GM19193 (cell line): ENCODE data around the gene CGA.

Experiments used
- POLR2A ChIP-seq: IDR thresholded peaks from 4 replicates; pipeline ENCODE4 v1.6.1; 2011; ENCODE audit not compliant: insufficient read depth, insufficient read length; ENCODE audit errors: extremely low read depth

Gene CGA

DNA sequence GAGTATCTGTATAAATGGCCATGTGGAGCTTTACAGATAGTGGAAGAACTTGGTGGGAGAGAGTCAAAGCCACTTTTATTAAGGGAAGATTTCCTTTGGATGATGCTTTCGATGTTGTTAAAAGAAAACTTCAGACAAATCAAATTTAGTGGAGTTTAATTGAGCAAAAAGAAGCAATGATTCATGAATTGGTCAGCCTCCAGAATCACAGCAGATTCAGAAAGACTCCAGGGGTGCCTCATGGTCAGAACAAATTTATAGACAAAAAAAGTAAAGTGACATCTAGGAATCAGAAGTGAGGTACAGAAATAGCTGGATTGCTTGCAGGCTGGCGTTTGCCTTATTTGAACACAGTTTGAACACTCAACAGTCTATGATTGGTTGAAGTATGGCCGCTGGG is 5.3 kb upstream of the CGA start:
- no peak for TF ChIP-seq POLR2A

DNA sequence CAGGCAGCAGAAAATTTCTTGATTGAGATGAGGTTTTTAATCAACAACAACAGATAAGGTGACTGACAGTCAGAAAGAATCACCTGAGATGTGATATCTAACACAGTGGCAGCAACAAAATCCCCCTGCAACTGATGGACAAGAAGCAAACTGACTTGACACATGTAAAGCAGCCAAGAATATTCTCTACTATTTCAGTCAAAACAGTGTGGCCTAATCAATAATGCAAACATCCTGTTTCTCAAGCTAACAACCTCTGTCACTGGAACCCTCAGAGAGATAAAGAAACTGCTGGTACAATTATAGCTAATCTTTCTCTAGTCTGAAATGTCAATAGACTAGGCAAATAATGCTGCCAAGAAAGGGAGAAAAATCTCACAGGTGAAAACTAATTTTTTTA is 4.6 kb upstream of the CGA start:
- no peak for TF ChIP-seq POLR2A

DNA sequence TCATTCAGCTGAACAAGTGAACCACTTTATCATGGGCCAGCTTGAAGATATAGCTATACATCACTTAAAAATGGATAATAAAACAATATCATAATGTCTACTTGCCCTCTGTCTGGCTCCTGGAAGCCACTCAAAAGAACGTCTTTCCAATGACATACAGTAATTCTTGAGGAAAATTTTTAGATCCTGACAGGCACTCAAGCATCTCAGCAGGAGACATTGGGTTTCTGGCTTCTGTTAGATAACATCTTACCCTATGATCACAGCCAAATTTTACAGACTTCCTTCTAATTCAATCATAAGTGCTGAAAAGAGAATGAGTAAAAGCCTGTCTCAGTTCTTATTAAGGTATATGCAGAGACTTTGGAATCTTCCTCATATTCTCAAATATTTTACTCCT is 330 bp downstream of the CGA start:
- no peak for TF ChIP-seq POLR2A

DNA sequence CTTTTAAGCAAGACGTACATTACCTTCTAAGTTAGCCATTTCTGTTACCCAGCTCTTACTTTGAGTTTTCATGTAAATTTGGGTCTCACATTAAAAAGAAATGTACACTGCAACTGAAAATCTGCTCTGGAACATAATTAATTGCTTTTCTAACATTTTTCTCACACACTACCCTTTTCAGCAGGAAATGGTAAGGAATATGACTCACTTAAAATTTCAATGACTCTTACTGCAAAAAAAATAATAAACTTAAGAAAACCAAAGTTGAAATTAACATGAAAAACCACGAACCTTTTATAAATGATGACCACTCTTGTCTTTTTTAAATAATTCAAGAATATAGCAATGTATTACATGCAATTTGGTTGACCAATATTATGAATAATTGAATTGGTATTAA is 1.3 kb downstream of the CGA start:
- no peak for TF ChIP-seq POLR2A

DNA sequence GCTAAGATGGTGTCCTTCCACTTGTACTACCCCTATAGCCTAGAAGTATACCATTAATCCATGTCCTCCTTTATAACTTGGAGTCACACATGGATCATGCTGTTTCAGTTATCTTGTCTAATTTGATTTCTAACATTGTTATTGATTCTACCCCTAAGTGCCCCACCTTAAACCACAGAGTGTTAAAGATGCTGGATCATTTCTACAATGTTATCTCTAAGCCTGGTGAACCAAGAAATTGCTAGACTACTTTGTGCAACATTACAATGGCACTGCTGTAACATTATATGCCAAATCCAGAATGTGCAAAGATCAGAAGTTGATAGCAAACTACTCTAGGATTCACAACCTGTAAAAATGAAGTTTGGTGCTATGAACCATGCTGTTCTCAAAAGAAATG is 1.7 kb downstream of the CGA start:
- TF ChIP-seq POLR2A, result no peak

DNA sequence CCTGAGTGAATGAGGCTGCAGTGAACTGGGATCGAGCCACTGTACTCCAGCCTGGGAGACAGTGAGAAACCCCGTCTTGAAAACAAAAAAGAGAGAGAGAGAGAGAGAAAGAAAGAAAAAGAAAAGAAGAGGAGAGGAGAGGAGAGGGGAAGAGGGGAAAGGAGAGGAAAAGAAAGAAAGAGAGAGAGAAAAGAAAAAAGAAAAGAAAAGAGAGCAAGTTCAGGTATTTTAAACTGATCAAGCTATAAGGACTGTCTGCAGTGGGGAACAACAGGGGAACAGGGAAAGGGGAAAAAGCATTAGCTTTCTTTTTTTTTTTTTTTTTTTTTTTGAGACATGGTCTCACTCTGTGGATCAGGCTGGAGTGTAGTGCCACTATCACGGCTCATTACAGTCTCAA is 2.5 kb downstream of the CGA start:
- TF ChIP-seq POLR2A, result no peak

DNA sequence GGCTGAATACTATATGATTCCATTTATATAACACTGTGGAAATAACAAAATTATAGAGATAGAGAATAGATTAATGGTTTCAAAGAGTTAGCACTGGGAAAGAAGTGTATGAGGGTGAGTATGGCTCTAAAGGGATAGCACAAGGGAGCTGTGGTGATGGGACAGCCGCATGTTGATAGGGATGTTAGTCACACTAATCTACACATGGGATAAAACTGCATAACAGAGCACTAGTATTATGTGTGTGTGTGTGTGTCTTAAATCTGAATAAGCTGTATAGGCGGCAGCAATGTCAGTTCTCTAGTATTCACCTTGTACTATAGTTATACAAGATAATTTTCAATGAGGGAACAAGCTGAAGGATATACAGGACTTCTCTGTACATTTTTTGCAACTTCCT is 5.8 kb downstream of the CGA start:
- no peak for TF ChIP-seq POLR2A

DNA sequence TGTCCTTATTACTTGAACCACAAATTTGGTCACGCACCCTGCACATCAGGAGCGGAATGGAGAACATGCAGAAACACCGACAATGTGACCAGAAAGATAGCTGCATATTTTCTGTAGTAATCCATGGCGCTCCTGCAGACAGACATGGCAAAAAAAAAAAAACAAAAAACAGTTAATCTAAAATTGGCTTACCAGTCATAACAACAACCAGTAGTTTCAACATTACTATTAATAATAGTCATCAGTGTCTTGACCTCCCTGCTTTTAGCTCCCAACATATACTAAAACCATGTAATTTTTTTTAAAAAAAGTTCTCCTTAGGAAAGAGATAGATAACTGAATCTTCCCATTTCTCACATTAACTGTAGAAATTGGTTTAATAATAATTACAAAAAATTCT is 6.8 kb downstream of the CGA start:
- TF ChIP-seq POLR2A, result no peak

DNA sequence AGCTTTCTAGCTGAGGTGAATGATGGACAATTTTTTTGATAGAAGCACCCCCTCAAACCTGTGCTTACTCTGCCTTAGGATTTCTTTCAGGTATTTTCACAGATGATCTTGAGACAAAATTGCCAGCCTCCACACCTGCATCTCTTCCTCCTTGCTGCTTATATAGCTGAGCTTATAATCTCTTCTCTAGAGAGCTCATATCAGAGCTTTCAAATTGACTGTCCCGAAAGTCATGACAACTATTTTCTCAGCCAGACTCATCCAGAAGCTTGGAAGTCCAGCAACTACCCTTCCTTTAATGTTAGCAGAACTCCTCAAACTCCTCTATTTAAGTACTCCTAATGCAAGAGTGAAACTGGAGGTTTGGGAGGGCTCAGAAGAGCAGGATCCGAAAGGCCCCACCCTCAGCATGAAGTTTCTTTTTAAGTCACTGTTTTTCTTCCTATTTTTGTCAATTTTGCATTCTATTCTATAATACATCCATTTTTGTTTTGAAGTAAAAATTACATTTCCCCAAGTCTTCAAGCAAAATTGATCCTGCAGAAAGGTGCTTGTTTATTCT is 12.7 kb downstream of the CGA start:
- TF ChIP-seq POLR2A, result no peak

DNA sequence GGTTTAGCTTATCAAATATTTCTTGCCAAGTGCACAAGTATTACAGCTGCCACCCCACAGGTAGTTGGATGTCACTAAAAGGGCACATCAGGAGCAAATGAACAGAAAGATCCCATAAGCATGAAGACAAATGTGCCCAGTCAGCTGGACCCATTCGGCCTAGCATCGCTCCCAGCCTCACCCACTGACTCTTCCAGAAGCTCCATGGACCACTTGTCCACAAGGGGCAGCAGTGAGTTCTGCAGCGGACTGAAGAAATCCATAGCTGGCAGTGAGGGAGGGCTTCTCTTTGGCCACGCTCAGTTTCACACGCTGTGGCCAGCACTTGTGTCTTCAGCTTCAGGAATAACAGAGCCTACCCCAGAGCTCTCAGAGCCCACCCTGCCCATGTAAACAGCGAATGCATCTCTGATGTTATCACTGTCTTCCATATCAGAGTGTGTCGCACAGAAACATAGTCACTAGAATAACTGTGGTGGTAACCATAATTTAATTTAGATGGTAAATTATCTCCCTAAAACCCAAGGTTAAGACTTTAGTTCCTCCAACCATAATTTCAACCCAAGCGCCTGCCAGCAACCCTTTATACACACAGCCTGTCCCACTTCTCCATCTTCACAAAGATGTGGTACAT is 15.8 kb downstream of the CGA start:
- TF ChIP-seq POLR2A, result no peak

DNA sequence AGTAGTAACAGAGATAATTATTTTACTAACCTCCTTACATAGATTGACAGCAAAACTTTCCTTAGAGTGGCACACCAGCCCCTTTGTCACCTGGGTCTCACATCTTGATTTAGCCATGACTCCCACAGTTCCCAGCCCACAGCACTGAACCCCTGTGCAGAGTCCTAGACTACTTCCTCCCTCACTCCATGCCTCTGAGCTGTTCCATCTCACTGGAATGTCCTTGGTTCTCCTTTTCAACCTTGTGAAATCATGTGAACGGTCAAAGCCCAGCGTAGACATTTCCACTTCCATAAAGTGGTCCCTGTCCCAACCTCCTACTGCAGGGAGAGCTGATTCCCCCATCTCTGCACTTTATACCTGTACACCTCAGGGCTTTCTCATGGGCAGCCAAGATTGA is 19.7 kb downstream of the CGA start:
- TF ChIP-seq POLR2A, result no peak

DNA sequence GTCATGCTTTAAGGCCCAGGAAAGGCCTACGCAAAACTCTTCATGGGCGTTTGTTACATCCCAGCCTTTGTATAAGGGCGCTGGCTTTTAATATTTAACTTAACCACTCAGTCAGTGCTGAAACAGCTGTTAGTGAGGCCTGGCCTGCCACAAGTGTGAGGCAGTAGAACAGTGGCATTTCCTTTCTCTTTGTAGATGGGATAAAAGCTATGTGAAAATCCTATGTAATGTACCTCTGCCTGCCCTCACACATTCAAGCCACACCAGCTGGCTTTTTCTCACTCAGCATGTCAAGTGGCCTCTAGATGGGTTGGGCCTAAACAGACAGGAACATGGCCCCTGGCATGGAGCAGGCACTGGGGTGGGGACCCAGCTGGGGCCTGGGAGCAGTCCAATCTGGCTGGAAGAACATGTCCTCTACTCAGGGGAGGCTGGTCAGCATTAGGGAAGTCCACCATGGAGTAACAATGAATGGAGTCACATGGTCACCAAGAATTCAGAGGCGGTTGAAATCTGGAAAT is 20.7 kb downstream of the CGA start:
- no peak for TF ChIP-seq POLR2A

DNA sequence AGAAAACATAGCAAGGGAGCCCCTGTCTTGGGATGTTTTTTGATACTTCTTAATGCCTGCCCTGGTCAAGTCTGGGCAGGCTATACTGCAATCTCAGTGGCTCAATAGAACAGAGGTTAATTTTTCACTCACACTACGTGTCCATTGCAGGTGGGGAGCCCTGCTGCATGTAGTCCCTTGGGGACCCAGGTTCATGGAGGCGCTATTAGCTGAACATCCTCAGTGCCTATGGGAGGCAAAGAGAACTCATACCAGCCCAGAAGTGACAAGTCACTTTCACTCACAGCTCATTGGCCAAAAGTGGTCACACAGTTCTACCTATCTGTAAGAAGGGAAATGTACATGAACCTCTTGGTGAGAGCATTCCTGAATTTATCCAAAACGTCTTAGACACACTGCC is 23.2 kb downstream of the CGA start:
- TF ChIP-seq POLR2A, result no peak

DNA sequence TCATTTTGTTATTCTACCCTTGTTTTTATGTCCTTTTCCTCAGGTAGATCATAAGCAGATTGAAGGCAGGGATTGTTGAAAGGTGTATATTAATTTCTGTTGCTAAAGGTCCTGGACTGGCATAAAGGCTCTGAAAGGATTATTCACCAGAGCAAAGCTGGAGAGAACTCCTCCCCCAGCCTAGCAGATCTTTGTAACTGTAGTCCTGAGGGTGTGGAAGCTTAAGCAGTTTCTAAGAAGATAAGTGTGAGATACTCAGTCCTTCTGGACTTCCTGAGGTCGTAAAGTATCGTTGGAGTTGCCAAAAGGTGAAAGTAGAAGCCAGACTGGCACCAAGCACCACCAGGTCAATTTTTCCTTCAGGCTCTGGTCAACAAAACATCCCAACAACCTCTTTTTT is 24.2 kb downstream of the CGA start:
- no peak for TF ChIP-seq POLR2A

DNA sequence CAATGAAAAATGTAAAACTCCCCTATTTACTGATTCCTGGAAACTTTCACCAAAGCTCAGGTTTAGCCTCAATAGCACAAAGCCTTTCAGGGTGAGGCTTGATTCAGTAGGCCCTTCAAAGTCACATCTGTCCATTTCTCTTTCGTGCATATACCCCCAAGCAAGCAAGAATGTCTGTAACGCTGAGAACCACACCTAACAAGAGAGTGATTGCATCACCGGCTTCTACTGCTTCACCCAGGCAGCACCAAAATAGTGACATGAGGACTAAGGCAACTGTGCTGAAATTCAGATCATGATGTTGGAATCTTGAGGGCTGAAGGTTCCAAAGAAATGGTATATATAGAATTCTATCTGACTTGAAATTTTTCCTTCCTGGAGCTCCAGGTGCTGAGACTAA is 26.1 kb downstream of the CGA start:
- TF ChIP-seq POLR2A, result no peak

DNA sequence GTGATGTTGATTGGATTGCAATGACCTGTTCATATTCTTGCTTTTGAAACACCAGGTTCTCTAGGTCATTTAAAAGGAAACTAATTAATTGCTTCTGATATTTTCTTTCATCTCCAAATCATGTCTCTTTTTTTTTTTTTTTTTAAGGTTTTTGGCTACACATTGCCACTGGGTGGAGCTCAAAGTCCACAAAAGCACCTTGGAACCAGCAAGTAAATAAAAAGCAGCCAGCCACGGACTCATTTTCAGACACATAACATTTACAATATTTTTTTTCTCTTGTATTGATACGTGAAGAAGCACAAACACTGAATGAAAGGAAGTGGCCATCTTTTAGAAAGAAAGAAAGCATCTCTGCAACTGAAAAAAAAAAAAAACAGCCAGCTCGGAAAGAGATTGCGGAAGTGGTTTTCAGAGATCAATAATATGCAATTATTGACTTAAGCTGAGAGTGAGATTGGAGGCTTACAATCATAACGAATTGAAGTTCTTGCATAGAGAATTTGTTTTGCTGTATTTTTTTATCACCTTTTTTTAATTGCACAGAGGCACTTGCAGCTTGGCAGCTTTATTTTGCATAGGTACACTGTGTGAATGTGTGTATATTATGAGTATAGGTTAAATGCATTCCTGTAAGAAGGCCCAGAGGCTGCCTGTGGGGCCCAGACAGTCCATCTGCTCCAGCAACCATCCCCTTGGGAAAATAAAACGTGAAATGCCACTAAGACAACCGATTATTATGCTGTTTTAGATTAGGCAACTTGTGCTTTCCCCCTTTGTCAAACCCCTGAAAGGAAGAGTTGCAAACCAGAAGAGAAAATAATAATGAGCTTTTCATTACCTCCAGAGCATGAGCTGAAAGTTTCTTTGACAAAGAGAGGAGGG is 28.2 kb downstream of the CGA start:
- TF ChIP-seq POLR2A, result no peak
